Tibial artery (tissue), 4 donors: ENCODE results near the gene IGFBP1.

Source experiments
- DNase-seq, 2 donors: peaks; one replicate each; pipeline ENCODE4 v3.0.0-alpha.2; 2019
- H3K27ac ChIP-seq, 2 donors: fragments of 200-600 bp; sonication (generic) in 1 of 2; 1 replicate in 1 of 2; 2 replicates in 1 of 2; pipeline ENCODE4 v1.5.1; 2018 to 2019; ENCODE audit warnings: mild to moderate bottlenecking in 1 of 2
- H3K27me3 ChIP-seq, 2 donors: fragments of 200-600 bp; sonication (generic) in 1 of 2; one replicate each; pipeline versions ENCODE4 v1.5.1 to v1.6.0; 2016 to 2019
- H3K36me3 ChIP-seq, 3 donors: fragments of 200-600 bp; sonication (generic) in 2 of 3; one replicate each; pipeline ENCODE4 v1.5.1; 2016 to 2019; ENCODE audit warnings: mild to moderate bottlenecking in 2 of 3
- H3K4me1 ChIP-seq, 4 donors: fragments of 200-600 bp; sonication (generic) in 2 of 4; 1 replicate in 3 of 4; 2 replicates in 1 of 4; pipeline ENCODE4 v1.5.1; 2016 to 2019
- H3K4me3 ChIP-seq, 2 donors: fragments of 200-600 bp; sonication (generic) in 1 of 2; 1 replicate in 1 of 2; 2 replicates in 1 of 2; pipeline ENCODE4 v1.5.1; 2018 to 2019; ENCODE audit warnings: mild to moderate bottlenecking in 2 of 2
- H3K9me3 ChIP-seq, 3 donors: fragments of 200-600 bp; sonication (generic) in 1 of 3; one replicate each; pipeline ENCODE4 v1.5.1; 2016 to 2019
- intact Hi-C: fragments of 100-400 bp; cut with DNase I; formaldehyde crosslinking; loops from one replicate; pipeline ENCODE4 v1.15.0; 2023; ENCODE audit warnings: low total_unique reads
- TF ChIP-seq, protein P1 (sequence below), 2 experiments: fragments of 200-600 bp in 1 of 2; fragments of 450-650 bp in 1 of 2; IDR thresholded peaks; one replicate each; pipeline ENCODE4 v1.5.1; 2017 to 2019; ENCODE audit warnings: antibody characterized with exemption in 2 of 2, mild to moderate bottlenecking in 1 of 2, moderate library complexity in 1 of 2

Gene IGFBP1

DNA sequence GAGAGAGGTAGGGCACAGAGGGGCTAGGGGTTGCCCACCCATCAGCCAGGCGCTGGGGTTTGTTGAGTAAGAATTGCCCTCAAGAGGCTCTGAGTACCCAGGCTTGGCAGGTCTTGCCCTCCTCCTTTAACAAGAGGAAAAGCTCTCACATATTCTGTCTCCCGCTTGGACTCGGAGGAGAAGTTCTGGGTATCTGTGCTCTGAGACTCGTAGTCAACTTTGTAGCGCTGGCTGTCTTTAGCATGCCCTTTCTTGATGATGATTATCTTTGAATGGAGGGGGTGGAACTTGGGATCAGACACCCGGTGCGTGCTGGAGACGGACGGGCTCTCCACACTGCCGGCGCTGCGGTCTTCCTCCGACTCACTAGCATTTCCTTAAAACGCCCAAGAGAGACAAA, 28.8 kb downstream of the IGFBP1 start:
- TF ChIP-seq, protein P1, sequence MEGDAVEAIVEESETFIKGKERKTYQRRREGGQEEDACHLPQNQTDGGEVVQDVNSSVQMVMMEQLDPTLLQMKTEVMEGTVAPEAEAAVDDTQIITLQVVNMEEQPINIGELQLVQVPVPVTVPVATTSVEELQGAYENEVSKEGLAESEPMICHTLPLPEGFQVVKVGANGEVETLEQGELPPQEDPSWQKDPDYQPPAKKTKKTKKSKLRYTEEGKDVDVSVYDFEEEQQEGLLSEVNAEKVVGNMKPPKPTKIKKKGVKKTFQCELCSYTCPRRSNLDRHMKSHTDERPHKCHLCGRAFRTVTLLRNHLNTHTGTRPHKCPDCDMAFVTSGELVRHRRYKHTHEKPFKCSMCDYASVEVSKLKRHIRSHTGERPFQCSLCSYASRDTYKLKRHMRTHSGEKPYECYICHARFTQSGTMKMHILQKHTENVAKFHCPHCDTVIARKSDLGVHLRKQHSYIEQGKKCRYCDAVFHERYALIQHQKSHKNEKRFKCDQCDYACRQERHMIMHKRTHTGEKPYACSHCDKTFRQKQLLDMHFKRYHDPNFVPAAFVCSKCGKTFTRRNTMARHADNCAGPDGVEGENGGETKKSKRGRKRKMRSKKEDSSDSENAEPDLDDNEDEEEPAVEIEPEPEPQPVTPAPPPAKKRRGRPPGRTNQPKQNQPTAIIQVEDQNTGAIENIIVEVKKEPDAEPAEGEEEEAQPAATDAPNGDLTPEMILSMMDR (IDR thresholded peaks at IDR 0.05): no peak
- DNase-seq: no peak
- peaks cover 41 to 51% (median 44%) of the 10 kb centered on the region in 3 donors for H3K36me3 ChIP-seq
- no peaks in the 10 kb centered on the region for H3K9me3 ChIP-seq
- H3K27me3 ChIP-seq: no peaks in the 10 kb centered on the region
- intact Hi-C loops: loop anchor here (2.0 to 5.0 kb wide), 2 partner anchors 1172 to 1265 kb away; no protein-coding TSS in a partner anchor
- H3K4me3 ChIP-seq: no peak overlapping the region
- H3K27ac ChIP-seq: no peak overlapping the region
- peaks cover 0 to 43% (median 35%) of the 10 kb centered on the region in 4 donors for H3K4me1 ChIP-seq

- no peaks in the 10 kb centered on the region for H3K27me3 ChIP-seq
- H3K4me3 ChIP-seq: peak overlapping the region; percentile 64 to 67
- H3K27ac ChIP-seq: no peak overlapping the region
- peaks cover 0 to 49% (median 40%) of the 10 kb centered on the region in 4 donors for H3K4me1 ChIP-seq
- TF ChIP-seq, protein P1 (IDR thresholded peaks at IDR 0.05): peak; percentile 87 to 95
- peaks cover 38 to 46% (median 39%) of the 10 kb centered on the region in 3 donors for H3K36me3 ChIP-seq
- DNase-seq: peak; percentile 68 to 86
- H3K9me3 ChIP-seq: no peaks in the 10 kb centered on the region
- intact Hi-C loops: loop anchor here (2.0 to 5.0 kb wide), 2 partner anchors 1171 to 1265 kb away; no protein-coding TSS in a partner anchor
Measured at GRCh38 chr7:45917658-45918057, 29.4 kb downstream of the IGFBP1 start.

GRCh38 chr7:45918556-45918955, 30.3 kb downstream of the IGFBP1 start:
- H3K4me3 ChIP-seq: peak overlapping the region; percentile 64 to 67
- intact Hi-C loops: loop anchor here (5.0 kb wide), 1 partner anchor 1264 kb away; no protein-coding TSS in a partner anchor
- no peak for DNase-seq
- TF ChIP-seq, protein P1 (IDR thresholded peaks at IDR 0.05): no peak
- H3K4me1 ChIP-seq: peaks cover 0 to 58% (median 46%) of the 10 kb centered on the region in 4 donors
- H3K9me3 ChIP-seq: no peaks in the 10 kb centered on the region
- peaks cover 29 to 37% (median 30%) of the 10 kb centered on the region in 3 donors for H3K36me3 ChIP-seq
- no peaks in the 10 kb centered on the region for H3K27me3 ChIP-seq
- H3K27ac ChIP-seq: peak overlapping the region; percentile 0 to 13

- Histone ChIP-seq H3K27me3 (no peaks in the 10 kb centered on the region), H3K4me3 (peak overlapping the region; percentile 64 to 67), H3K9me3 (no peaks in the 10 kb centered on the region), H3K27ac (peak overlapping the region; percentile 67 to 73), H3K4me1 (peaks cover 0 to 66% (median 53%) of the 10 kb centered on the region in 4 donors), H3K36me3 (peaks cover 22 to 29% (median 27%) of the 10 kb centered on the region in 3 donors)
- intact Hi-C loops: loop anchor here (5.0 kb wide), 1 partner anchor 1263 kb away; no protein-coding TSS in a partner anchor
- TF ChIP-seq, protein P1 (IDR thresholded peaks at IDR 0.05): no peak
- DNase-seq: no peak
Measured at GRCh38 chr7:45919231-45919784, 31.0 kb downstream of the IGFBP1 start.

- intact Hi-C loops: loop anchor here (5.0 kb wide), 3 partner anchors 832 to 1332 kb away; no protein-coding TSS in a partner anchor
- TF ChIP-seq, protein P1 (IDR thresholded peaks at IDR 0.05): no peak
- no peak for DNase-seq
- H3K9me3 ChIP-seq: no peaks in the 10 kb centered on the region
- H3K4me3 ChIP-seq: peak overlapping the region; percentile 64 to 67
- peaks cover 15 to 22% (median 20%) of the 10 kb centered on the region in 3 donors for H3K36me3 ChIP-seq
- peaks cover 0 to 70% (median 57%) of the 10 kb centered on the region in 4 donors for H3K4me1 ChIP-seq
- peak overlapping the region; percentile 67 to 73 for H3K27ac ChIP-seq
- no peaks in the 10 kb centered on the region for H3K27me3 ChIP-seq
Measured at GRCh38 chr7:45919993-45920459, 31.7 kb downstream of the IGFBP1 start.
